PC-3 (cell line): ENCODE data around the gene RMDN3.

ENCODE experiments used
- EZH2phosphoT487 ChIP-seq: fragments of 300-600 bp; sonication (generic); IDR thresholded peaks from 2 replicates; pipeline ENCODE4 v1.6.1; 2018; ENCODE audit warnings: mild to moderate bottlenecking, antibody characterized with exemption, low read length, borderline replicate concordance
- TF ChIP-seq, protein P1 (sequence below): fragments of 300-600 bp; sonication (generic); conservative IDR thresholded peaks from 2 replicates; pipeline ENCODE4 v1.5.1; 2017; ENCODE audit warnings: antibody characterized with exemption, low read depth, mild to moderate bottlenecking, low read length

DNA sequence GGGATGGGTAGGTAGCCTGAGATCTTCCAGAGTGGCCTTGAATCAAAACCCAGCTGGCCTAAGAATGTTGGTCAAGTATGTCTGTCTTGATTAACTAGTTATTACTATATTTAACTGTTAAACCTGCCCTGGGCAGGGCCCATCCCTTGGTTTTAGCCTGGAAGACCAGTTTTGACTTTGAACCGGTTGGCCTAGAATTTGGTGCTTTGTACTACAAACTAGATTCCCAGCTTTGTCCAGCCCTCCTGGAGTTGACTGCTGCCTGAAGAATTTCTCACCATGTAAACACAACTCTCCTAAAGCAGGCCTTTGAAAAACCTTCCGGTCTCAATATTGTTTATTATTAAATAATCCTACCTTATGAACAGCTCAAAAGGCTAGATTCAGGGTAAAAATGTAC lies 30.8 kb upstream of the RMDN3 start:
- TF ChIP-seq, protein P1, sequence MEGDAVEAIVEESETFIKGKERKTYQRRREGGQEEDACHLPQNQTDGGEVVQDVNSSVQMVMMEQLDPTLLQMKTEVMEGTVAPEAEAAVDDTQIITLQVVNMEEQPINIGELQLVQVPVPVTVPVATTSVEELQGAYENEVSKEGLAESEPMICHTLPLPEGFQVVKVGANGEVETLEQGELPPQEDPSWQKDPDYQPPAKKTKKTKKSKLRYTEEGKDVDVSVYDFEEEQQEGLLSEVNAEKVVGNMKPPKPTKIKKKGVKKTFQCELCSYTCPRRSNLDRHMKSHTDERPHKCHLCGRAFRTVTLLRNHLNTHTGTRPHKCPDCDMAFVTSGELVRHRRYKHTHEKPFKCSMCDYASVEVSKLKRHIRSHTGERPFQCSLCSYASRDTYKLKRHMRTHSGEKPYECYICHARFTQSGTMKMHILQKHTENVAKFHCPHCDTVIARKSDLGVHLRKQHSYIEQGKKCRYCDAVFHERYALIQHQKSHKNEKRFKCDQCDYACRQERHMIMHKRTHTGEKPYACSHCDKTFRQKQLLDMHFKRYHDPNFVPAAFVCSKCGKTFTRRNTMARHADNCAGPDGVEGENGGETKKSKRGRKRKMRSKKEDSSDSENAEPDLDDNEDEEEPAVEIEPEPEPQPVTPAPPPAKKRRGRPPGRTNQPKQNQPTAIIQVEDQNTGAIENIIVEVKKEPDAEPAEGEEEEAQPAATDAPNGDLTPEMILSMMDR = no peak
- no peak for TF ChIP-seq EZH2phosphoT487
